Suprapubic skin (tissue), 4 donors: ENCODE results near the gene MATR3. TPM values are rescaled to one million over a fixed set of nuclear protein-coding genes. Genes with fewer than 3 reads are reported as not detected.

Source experiments
- DNase-seq, 2 donors: peaks; one replicate each; pipeline ENCODE4 v3.0.0-alpha.2; 2019; ENCODE audit warnings: low spot score in 2 of 2
- H3K27ac ChIP-seq: fragments of 200-600 bp; sonication (generic); one replicate; pipeline ENCODE4 v1.5.1; 2019
- H3K27me3 ChIP-seq: fragments of 200-600 bp; sonication (generic); one replicate; pipeline ENCODE4 v1.5.1; 2019
- H3K36me3 ChIP-seq: fragments of 200-600 bp; sonication (generic); one replicate; pipeline ENCODE4 v1.5.1; 2019
- H3K4me1 ChIP-seq: fragments of 200-600 bp; sonication (generic); one replicate; pipeline ENCODE4 v1.5.1; 2019
- H3K4me3 ChIP-seq: fragments of 200-600 bp; sonication (generic); one replicate; pipeline ENCODE4 v1.5.1; 2019; ENCODE audit warnings: mild to moderate bottlenecking
- H3K9me3 ChIP-seq: fragments of 200-600 bp; sonication (generic); one replicate; pipeline ENCODE4 v1.5.1; 2019
- CTCF ChIP-seq, 2 donors: fragments of 200-600 bp in 1 of 2; fragments of 450-650 bp in 1 of 2; sonication (generic) in 1 of 2; IDR thresholded peaks; one replicate each; pipeline ENCODE4 v1.5.1; 2016 to 2019; ENCODE audit warnings: antibody characterized with exemption in 2 of 2, mild to moderate bottlenecking in 1 of 2, moderate library complexity in 1 of 2
- EP300 ChIP-seq: sonication (generic); formaldehyde crosslinking; IDR thresholded peaks from one replicate; pipeline ENCODE4 v1.6.1; 2017; ENCODE audit warnings: antibody characterized with exemption
- POLR2A ChIP-seq, 2 donors: fragments of 450-650 bp; IDR thresholded peaks; one replicate each; pipeline ENCODE4 v1.6.1; 2017; ENCODE audit warnings: antibody characterized with exemption in 2 of 2, mild to moderate bottlenecking in 2 of 2, moderate library complexity in 2 of 2
- POLR2AphosphoS5 ChIP-seq, 3 donors: sonication (generic); formaldehyde crosslinking; IDR thresholded peaks; one replicate each; pipeline ENCODE4 v1.6.1; 2017; ENCODE audit warnings: antibody characterized with exemption in 3 of 3
- WGBS: methylation state at CpG from one replicate; pipeline ENCODE4 v1.1.5; 2018; 5-methylcytosine and 5-hydroxymethylcytosine counted together
- total RNA-seq, 4 donors: library from RNA; depleted of rRNA; stranded (reverse); fragments of >200 nt; gene quantifications; one replicate each; pipeline ENCODE4 v1.1.0, GENCODE V29; 2016

MATR3 gene
- 100 to 1,000 TPM; 115 to 192 (median 129) TPM for total RNA-seq

- Histone ChIP-seq H3K27me3 (no peaks in the 10 kb centered on the region), H3K36me3 (no peaks in the 10 kb centered on the region), H3K27ac (peak within 1 kb of the TSS; percentile 100), H3K4me3 (peak within 1 kb of the TSS; percentile 94), H3K9me3 (no peaks in the 10 kb centered on the region), H3K4me1 (peaks cover 44% of the 10 kb centered on the region)
- TF ChIP-seq EP300 (no peak), POLR2A (IDR thresholded peaks at IDR 0.05) (peak; percentile 92 to 98), POLR2AphosphoS5 (IDR thresholded peaks at IDR 0.05) (peak; percentile 77 to 96 (median 82))
- DNase-seq, result peak; percentile 97 to 98
- 0% methylated on average over 22 of the region's 88 CpGs for WGBS
Measured at GRCh38 chr5:139293507-139294373, at the start of gene MATR3. TSS of gene MATR3 (plus strand) at chr5:139293740. CDS start at chr5:139307416, 13,676 bp downstream.

DNA sequence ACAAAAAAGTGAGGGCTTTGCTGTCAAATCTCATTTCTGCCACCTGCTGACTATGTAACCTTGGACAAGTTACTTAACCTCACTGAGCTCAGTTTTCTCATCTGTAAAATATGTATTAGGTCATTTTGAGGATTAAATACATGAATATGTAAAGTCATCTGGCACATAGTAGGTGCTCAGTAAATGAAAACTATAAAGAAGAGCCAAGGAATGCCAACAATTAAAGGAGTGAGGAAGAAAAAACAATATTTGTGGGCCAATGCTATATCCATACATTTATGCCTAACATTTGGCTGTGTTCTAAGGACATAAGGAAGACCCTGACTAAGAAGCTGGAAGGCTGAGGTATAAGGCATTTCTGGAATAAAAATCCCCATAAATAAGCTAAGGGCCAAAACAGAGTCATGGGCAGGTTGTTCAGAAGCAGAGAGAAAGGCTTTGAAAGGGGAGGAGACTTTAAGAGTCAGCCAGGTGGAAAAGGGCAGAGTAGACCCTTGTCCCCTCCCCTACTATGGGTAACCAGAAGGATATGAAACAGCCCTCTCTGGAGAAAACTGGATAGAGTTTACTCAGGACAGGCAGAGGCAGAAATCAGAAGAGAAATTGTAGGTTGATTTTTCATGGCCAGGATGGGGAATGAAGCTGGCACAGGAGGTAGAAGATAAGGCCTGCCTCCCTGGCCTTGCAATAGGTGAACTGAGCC is 47.8 kb upstream of the MATR3 start:
- no peaks in the 10 kb centered on the region for H3K27me3 ChIP-seq
- H3K36me3 ChIP-seq, result no peaks in the 10 kb centered on the region
- H3K4me1 ChIP-seq, result peaks cover 6% of the 10 kb centered on the region
- no peak for DNase-seq
- no peak overlapping the region for H3K4me3 ChIP-seq
- no peaks in the 10 kb centered on the region for H3K9me3 ChIP-seq
- H3K27ac ChIP-seq, result no peak overlapping the region
- TF ChIP-seq POLR2A (IDR thresholded peaks at IDR 0.05) (no peak), EP300 (no peak), POLR2AphosphoS5 (IDR thresholded peaks at IDR 0.05) (no peak), CTCF (IDR thresholded peaks at IDR 0.05) (no peak)

DNA sequence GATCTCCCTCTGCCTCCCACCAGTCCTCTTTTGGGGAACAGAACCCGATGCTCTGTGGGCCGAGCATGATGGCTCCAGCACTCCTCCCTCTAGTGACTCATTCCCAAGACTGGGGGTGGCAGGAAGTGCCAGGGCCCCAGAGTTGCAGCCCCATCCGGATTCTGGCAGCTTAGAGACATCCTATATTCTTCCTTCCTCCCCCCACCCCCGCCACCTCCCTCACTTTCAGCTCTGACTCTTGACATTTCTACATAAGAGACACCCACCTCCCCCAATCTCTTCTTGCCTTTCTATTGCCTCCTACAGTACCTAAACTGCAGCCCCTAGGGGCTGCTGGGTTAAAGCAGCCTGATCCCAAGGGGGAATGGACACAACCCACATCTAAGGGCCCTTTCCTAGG is 47.1 kb upstream of the MATR3 start:
- Histone ChIP-seq H3K9me3 (no peaks in the 10 kb centered on the region), H3K27me3 (no peaks in the 10 kb centered on the region), H3K4me3 (no peak overlapping the region), H3K36me3 (no peaks in the 10 kb centered on the region), H3K27ac (no peak overlapping the region), H3K4me1 (peaks cover 6% of the 10 kb centered on the region)
- no peak for TF ChIP-seq POLR2A (IDR thresholded peaks at IDR 0.05)
- TF ChIP-seq POLR2AphosphoS5 (IDR thresholded peaks at IDR 0.05), result no peak
- TF ChIP-seq CTCF (IDR thresholded peaks at IDR 0.05), result no peak
- TF ChIP-seq EP300, result no peak
- 21% methylated on average over 4 of the region's 4 CpGs for WGBS
- DNase-seq, result no peak

- no peaks in the 10 kb centered on the region for H3K27me3 ChIP-seq
- H3K4me3 ChIP-seq, result no peak overlapping the region
- H3K4me1 ChIP-seq, result peaks cover 6% of the 10 kb centered on the region
- H3K27ac ChIP-seq, result no peak overlapping the region
- H3K9me3 ChIP-seq, result no peaks in the 10 kb centered on the region
- 99% methylated on average over 3 of the region's 3 CpGs for WGBS
- no peaks in the 10 kb centered on the region for H3K36me3 ChIP-seq
- TF ChIP-seq EP300, result no peak
- TF ChIP-seq POLR2AphosphoS5 (IDR thresholded peaks at IDR 0.05), result no peak
- TF ChIP-seq CTCF (IDR thresholded peaks at IDR 0.05), result no peak
- no peak for TF ChIP-seq POLR2A (IDR thresholded peaks at IDR 0.05)
- DNase-seq, result no peak
Measured at GRCh38 chr5:139248826-139249453, 44.6 kb upstream of the MATR3 start.

GRCh38 chr5:139251281-139251687 is 42.3 kb upstream of the MATR3 start:
- H3K27me3 ChIP-seq, result no peaks in the 10 kb centered on the region
- no peaks in the 10 kb centered on the region for H3K36me3 ChIP-seq
- H3K9me3 ChIP-seq, result no peaks in the 10 kb centered on the region
- 59% methylated on average over 3 of the region's 3 CpGs for WGBS
- no peak for TF ChIP-seq CTCF (IDR thresholded peaks at IDR 0.05)
- TF ChIP-seq POLR2AphosphoS5 (IDR thresholded peaks at IDR 0.05), result no peak
- TF ChIP-seq POLR2A (IDR thresholded peaks at IDR 0.05), result no peak
- TF ChIP-seq EP300, result no peak
- no peak overlapping the region for H3K27ac ChIP-seq
- H3K4me3 ChIP-seq, result no peak overlapping the region
- DNase-seq, result no peak
- peaks cover 3% of the 10 kb centered on the region for H3K4me1 ChIP-seq
